Measurements from ENCODE around the gene LSR. TPM values are rescaled to one million over a fixed set of nuclear protein-coding genes. Genes with fewer than 3 reads are reported as not detected.

Gene LSR
- total RNA-seq, 1 donor from 2014 or later, result 79.4 TPM

DNA sequence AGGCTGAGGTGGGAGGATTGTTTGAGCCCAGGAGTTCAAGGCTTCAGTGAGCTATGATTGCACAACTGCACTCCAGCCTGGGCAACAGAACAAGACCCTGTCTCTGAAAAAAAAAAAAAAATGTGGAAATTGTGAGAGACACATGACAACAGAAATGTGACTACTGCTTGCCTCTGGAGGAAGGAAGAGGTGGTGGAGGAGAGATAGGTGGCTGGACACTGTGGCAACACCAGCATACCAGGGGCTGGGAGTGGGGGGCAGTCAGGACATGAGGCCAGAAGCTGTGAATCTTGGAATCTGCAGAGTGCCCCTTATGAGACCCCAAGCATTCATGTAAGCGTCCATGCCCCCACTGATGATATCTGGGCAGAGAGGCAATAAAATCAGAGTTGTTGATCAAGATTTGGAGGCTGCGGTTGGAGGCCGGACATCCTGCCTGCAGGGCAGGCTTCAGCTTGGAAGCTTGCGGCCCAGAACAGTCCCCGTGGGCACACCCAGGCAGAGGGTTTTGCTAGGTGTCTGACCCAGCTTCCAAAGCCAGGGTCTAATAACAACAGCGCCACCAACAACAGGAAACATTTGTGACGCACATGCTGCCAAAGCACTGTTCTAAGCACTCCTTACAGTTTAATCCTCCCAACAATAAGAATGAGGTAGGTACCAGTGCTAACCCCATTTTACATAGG lies 37.1 kb upstream of the LSR start:
- DNase-seq (ENCODE audit: low spot score in 2 of 2), result peak; percentile 55 to 79
- intact Hi-C loops (cut with DNase I), result no loop called here
- Histone ChIP-seq H3K27ac (peak overlapping the region; percentile 38 to 45), H3K4me1 (no peaks in the 10 kb centered on the region), H3K36me3 (no peaks in the 10 kb centered on the region), H3K4me3 (no peak overlapping the region), H3K27me3 (no peaks in the 10 kb centered on the region), H3K9me3 (no peaks in the 10 kb centered on the region)
- TF ChIP-seq, protein P1, sequence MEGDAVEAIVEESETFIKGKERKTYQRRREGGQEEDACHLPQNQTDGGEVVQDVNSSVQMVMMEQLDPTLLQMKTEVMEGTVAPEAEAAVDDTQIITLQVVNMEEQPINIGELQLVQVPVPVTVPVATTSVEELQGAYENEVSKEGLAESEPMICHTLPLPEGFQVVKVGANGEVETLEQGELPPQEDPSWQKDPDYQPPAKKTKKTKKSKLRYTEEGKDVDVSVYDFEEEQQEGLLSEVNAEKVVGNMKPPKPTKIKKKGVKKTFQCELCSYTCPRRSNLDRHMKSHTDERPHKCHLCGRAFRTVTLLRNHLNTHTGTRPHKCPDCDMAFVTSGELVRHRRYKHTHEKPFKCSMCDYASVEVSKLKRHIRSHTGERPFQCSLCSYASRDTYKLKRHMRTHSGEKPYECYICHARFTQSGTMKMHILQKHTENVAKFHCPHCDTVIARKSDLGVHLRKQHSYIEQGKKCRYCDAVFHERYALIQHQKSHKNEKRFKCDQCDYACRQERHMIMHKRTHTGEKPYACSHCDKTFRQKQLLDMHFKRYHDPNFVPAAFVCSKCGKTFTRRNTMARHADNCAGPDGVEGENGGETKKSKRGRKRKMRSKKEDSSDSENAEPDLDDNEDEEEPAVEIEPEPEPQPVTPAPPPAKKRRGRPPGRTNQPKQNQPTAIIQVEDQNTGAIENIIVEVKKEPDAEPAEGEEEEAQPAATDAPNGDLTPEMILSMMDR (IDR thresholded peaks at IDR 0.05), result no peak

DNA sequence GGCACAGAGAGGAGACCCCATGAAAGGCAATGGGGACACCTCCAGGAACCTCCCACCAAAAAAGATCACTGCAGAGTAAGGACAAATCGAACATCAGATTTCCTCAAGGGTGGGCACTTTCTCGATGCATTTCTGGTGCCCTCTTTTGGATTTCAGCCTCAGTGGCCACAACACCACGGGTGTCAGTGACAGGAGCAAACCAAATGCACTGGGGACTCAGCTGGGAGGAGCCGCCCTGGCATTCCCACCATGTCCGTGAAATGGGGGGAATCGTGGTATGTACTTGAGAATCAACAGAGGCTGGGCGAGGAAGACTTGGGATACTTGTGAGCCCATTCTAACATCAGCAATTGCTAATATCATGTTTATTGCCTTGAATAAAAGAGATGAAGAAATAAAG lies 36.6 kb upstream of the LSR start:
- Histone ChIP-seq H3K27me3 (no peaks in the 10 kb centered on the region), H3K36me3 (no peaks in the 10 kb centered on the region), H3K9me3 (no peaks in the 10 kb centered on the region), H3K4me3 (no peak overlapping the region), H3K27ac (peak overlapping the region; percentile 38 to 45), H3K4me1 (no peaks in the 10 kb centered on the region)
- intact Hi-C loops (cut with DNase I), result no loop called here
- TF ChIP-seq, protein P1 (IDR thresholded peaks at IDR 0.05), result no peak
- DNase-seq (ENCODE audit: low spot score in 2 of 2), result no peak

DNA sequence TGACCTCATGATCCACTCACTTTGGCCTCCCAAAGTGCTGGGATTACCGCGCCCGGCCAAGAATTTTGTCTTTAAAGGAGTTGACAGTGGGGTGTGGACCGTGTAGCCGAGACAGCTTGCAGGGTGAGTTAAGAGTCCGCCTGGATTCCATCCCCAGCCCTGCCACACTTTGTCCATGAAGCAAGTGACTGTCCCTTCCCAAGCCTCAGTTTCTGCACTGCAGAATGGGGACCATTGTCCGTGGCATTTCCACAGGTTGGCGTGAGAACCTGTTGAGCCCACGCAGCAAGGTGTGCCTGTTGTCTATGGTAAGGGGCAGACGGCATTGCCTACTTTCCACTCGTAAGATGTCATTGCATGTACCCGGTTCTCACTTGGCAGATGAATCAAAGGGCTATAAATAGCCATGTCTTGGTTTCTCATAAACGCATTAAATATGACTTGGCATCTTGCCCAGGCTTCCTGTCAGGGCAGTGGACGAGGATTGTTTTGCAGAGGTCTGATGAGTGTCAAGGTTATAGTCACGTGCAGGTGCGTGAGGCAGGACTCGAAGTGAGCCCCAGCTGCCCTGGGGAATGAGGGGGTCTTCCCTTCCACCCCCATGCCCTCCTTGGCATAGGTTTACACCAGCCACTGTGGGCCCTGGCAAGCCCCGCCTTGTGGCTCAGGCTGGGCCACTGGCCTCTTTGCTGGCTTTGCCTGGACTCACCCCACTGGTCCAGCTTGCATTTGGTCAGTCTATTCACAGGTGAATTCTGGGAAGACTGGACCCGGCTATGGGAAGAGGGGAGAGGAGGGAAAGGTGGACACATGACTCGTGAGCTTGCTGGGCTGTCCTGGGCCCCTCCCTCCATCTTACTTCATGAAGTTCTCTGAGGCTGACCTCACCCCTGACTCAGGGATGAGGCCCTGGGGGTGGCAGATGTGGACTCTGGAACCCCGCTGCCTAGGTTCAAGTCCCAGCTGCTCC lies 34.9 kb upstream of the LSR start:
- Histone ChIP-seq H3K9me3 (no peaks in the 10 kb centered on the region), H3K27ac (peak overlapping the region; percentile 52 to 56), H3K4me3 (no peak overlapping the region), H3K36me3 (no peaks in the 10 kb centered on the region), H3K4me1 (no peaks in the 10 kb centered on the region), H3K27me3 (no peaks in the 10 kb centered on the region)
- TF ChIP-seq, protein P1 (IDR thresholded peaks at IDR 0.05), result no peak
- peak; percentile 63 to 86 for DNase-seq (ENCODE audit: low spot score in 2 of 2)
- intact Hi-C loops (cut with DNase I), result no loop called here

DNA sequence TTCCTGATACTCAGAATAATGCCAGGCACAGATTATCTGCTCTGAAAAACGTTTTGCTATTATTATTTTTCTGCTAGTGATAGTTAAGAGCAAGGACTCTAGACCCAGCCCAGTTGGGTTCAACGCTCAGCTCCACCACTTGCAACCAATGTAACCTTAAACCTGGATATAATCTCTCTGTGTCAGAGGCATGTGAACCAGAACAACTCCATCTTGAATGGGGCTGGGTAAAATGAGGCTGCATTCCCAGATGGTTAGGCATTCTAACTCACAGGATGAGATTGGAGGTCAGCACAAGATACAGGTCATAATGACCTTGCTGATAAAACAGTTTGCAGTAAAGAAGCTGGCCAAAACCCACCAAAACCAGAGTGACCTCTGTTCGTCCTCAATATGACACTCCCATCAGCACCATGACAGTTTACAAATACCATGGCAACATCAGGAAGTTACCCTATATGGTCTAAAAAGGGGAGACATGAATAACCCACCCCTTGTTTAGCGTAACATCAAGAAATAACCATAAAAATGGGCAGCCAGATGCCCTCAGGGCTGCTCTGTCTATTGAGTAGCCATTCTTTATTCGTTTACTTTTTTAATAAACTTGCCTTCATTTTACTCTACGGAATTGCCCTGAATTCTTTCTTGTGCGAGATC lies 33.9 kb upstream of the LSR start:
- Histone ChIP-seq H3K36me3 (no peaks in the 10 kb centered on the region), H3K27ac (no peak overlapping the region), H3K4me1 (no peaks in the 10 kb centered on the region), H3K27me3 (no peaks in the 10 kb centered on the region), H3K4me3 (no peak overlapping the region), H3K9me3 (no peaks in the 10 kb centered on the region)
- intact Hi-C loops (cut with DNase I), result no loop called here
- peak in 1 of 2 donors; percentile 19 for DNase-seq (ENCODE audit: low spot score in 2 of 2)
- TF ChIP-seq, protein P1 (IDR thresholded peaks at IDR 0.05), result no peak

DNA sequence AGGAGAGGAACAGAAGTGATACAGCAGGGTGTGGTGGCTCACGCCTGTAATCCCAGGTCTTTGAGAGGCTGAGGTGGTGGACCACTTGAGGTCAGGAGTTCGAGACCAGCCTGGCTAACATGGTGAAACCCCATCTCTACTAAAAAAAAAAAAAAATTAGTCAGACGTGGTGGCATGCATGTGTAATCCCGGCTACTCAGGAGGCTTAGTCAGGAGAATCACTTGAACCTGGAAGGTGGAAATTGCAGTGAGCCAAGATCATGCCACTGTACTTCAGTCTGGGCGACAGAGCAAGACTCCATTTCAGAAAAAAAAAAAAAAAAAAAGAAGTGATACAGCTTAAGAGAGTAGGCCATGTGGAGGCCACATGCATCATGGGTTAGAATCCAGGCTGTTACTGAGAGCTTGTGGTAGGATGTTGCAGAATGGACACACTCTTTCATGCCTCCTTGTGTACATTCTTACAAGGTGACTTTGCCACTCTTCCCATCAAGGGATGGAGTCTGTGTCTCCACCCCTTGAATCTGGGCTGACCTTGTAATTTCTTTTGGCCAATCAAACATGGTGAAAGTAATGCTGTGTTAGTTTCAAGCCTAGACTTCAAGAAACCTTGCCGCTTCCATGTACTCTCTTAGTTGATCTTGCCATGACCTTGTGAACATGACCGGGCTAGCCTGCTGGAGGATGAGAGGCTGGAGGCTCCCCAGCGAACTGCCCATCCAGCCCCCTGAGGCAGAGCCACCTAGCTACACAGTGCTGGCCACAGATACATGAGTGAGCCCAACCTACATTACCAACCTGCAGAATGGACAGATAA lies 32.6 kb upstream of the LSR start:
- H3K4me3 ChIP-seq, result no peak overlapping the region
- no peaks in the 10 kb centered on the region for H3K9me3 ChIP-seq
- H3K4me1 ChIP-seq, result no peaks in the 10 kb centered on the region
- TF ChIP-seq, protein P1 (IDR thresholded peaks at IDR 0.05), result no peak
- no peak for DNase-seq (ENCODE audit: low spot score in 2 of 2)
- no peaks in the 10 kb centered on the region for H3K36me3 ChIP-seq
- intact Hi-C loops (cut with DNase I), result no loop called here
- H3K27me3 ChIP-seq, result no peaks in the 10 kb centered on the region
- H3K27ac ChIP-seq, result no peak overlapping the region
